Tibial nerve (tissue), 4 donors: ENCODE results near the gene CYTH3. TPM values are rescaled to one million over a fixed set of nuclear protein-coding genes. Genes with fewer than 3 reads are reported as not detected.
A peak's percentile ranks its signal among the peaks of the same experiment; 100 is the strongest.

Source experiments
- DNase-seq, 2 donors: peaks; one replicate each; pipeline ENCODE4 v3.0.0-alpha.2; 2019; ENCODE audit warnings: low spot score in 2 of 2
- H3K27ac ChIP-seq, 4 donors: fragments of 200-600 bp; sonication (generic) in 3 of 4; one replicate each; pipeline ENCODE4 v1.5.1; 2017 to 2019; ENCODE audit warnings: mild to moderate bottlenecking in 1 of 4
- H3K27me3 ChIP-seq, 2 donors: fragments of 200-600 bp; sonication (generic) in 1 of 2; one replicate each; pipeline versions ENCODE4 v1.5.1 to v1.6.0; 2017 to 2019
- H3K36me3 ChIP-seq, 3 donors: fragments of 200-600 bp; sonication (generic); one replicate each; pipeline ENCODE4 v1.5.1; 2018 to 2019
- H3K4me1 ChIP-seq, 4 donors: fragments of 200-600 bp; sonication (generic) in 3 of 4; one replicate each; pipeline ENCODE4 v1.5.1; 2017 to 2019
- H3K4me3 ChIP-seq, 4 donors: fragments of 200-600 bp; sonication (generic) in 3 of 4; one replicate each; pipeline ENCODE4 v1.5.1; 2017 to 2019; ENCODE audit warnings: mild to moderate bottlenecking in 1 of 4, moderate library complexity in 1 of 4
- H3K9me3 ChIP-seq, 4 donors: fragments of 200-600 bp; sonication (generic) in 3 of 4; one replicate each; pipeline ENCODE4 v1.5.1; 2017 to 2019
- CTCF ChIP-seq, 5 experiments: fragments of 200-600 bp in 3 of 5; fragments of 450-650 bp in 2 of 5; sonication (generic) in 3 of 5; IDR thresholded peaks; one replicate each; pipeline ENCODE4 v1.5.1; 2016 to 2019; ENCODE audit warnings: antibody characterized with exemption in 5 of 5, mild to moderate bottlenecking in 3 of 5, moderate library complexity in 2 of 5
- EP300 ChIP-seq, 2 donors: sonication (generic); formaldehyde crosslinking; IDR thresholded peaks; one replicate each; pipeline ENCODE4 v1.6.1; 2017; ENCODE audit warnings: antibody characterized with exemption in 2 of 2, mild to moderate bottlenecking in 1 of 2
- POLR2A ChIP-seq, 2 donors: fragments of 450-650 bp; IDR thresholded peaks; one replicate each; pipeline ENCODE4 v1.6.1; 2017; ENCODE audit warnings: antibody characterized with exemption in 2 of 2, mild to moderate bottlenecking in 2 of 2, moderate library complexity in 2 of 2
- WGBS, 2 donors: methylation state at CpG; one replicate each; pipeline ENCODE4 v1.1.5; 2018; 5-methylcytosine and 5-hydroxymethylcytosine counted together
- total RNA-seq, 4 donors: library from RNA; depleted of rRNA; stranded (reverse); fragments of >200 nt; gene quantifications; one replicate each; pipeline ENCODE4 v1.1.0, GENCODE V29; 2016

The CYTH3 gene
- total RNA-seq, 4 donors from 2014 or later: 49.2 to 61.2 (median 53.2) TPM

- Histone ChIP-seq H3K4me1 (peaks cover 0 to 90% (median 66%) of the 10 kb centered on the region in 4 donors), H3K9me3 (no peaks in the 10 kb centered on the region), H3K27me3 (no peaks in the 10 kb centered on the region), H3K36me3 (no peaks in the 10 kb centered on the region), H3K4me3 (no peak overlapping the region), H3K27ac (peak overlapping the region in 3 of 4 donors; percentile 41 to 91 (median 78))
- TF ChIP-seq POLR2A (IDR thresholded peaks at IDR 0.05): no peak
- TF ChIP-seq EP300 (IDR thresholded peaks at IDR 0.05): peak in 1 of 2 donors; percentile 62
- peak in 1 of 5 experiments; percentile 3 for TF ChIP-seq CTCF (IDR thresholded peaks at IDR 0.05)
- DNase-seq: no peak
- WGBS, 2 donors: 31% methylated on average over 5 of the region's 5 CpGs
Observed at GRCh38 chr7:6258440-6259182, 13.8 kb downstream of the CYTH3 start.

GRCh38 chr7:6257675-6258074 lies 14.7 kb downstream of the CYTH3 start:
- peaks cover 0 to 93% (median 70%) of the 10 kb centered on the region in 4 donors for H3K4me1 ChIP-seq
- H3K27me3 ChIP-seq: no peaks in the 10 kb centered on the region
- no peaks in the 10 kb centered on the region for H3K9me3 ChIP-seq
- peak overlapping the region in 3 of 4 donors; percentile 41 to 91 (median 78) for H3K27ac ChIP-seq
- H3K36me3 ChIP-seq: no peaks in the 10 kb centered on the region
- WGBS, 2 donors: 74 to 81% methylated on average over 4 of the region's 4 CpGs
- no peak for TF ChIP-seq CTCF (IDR thresholded peaks at IDR 0.05)
- no peak for TF ChIP-seq POLR2A (IDR thresholded peaks at IDR 0.05)
- TF ChIP-seq EP300 (IDR thresholded peaks at IDR 0.05): no peak
- H3K4me3 ChIP-seq: no peak overlapping the region
- DNase-seq: no peak

GRCh38 chr7:6256677-6257535 lies 15.5 kb downstream of the CYTH3 start:
- TF ChIP-seq EP300 (IDR thresholded peaks at IDR 0.05) (peak in 1 of 2 donors; percentile 55), POLR2A (IDR thresholded peaks at IDR 0.05) (no peak)
- 16% methylated on average over 9 of the region's 9 CpGs for WGBS, 2 donors
- no peaks in the 10 kb centered on the region for H3K36me3 ChIP-seq
- peak; percentile 34 to 40 for DNase-seq
- H3K4me1 ChIP-seq: peaks cover 0 to 96% (median 71%) of the 10 kb centered on the region in 4 donors
- H3K27me3 ChIP-seq: no peaks in the 10 kb centered on the region
- peak overlapping the region; percentile 21 to 91 (median 62) for H3K27ac ChIP-seq
- H3K4me3 ChIP-seq: no peak overlapping the region
- H3K9me3 ChIP-seq: no peaks in the 10 kb centered on the region

GRCh38 chr7:6256109-6256483 lies 16.3 kb downstream of the CYTH3 start:
- H3K27ac ChIP-seq: peak overlapping the region in 3 of 4 donors; percentile 46 to 91 (median 78)
- no peak for TF ChIP-seq EP300 (IDR thresholded peaks at IDR 0.05)
- peak in 2 of 5 experiments; percentile 19 to 30 for TF ChIP-seq CTCF (IDR thresholded peaks at IDR 0.05)
- TF ChIP-seq POLR2A (IDR thresholded peaks at IDR 0.05): no peak
- H3K27me3 ChIP-seq: no peaks in the 10 kb centered on the region
- no peak overlapping the region for H3K4me3 ChIP-seq
- no peak for DNase-seq
- no peaks in the 10 kb centered on the region for H3K36me3 ChIP-seq
- H3K9me3 ChIP-seq: no peaks in the 10 kb centered on the region
- WGBS, 2 donors: 59 to 62% methylated on average over 5 of the region's 5 CpGs
- peaks cover 0 to 96% (median 68%) of the 10 kb centered on the region in 4 donors for H3K4me1 ChIP-seq

- H3K4me3 ChIP-seq: no peak overlapping the region
- H3K4me1 ChIP-seq: peaks cover 0 to 96% (median 58%) of the 10 kb centered on the region in 4 donors
- H3K27me3 ChIP-seq: no peaks in the 10 kb centered on the region
- peak overlapping the region in 3 of 4 donors; percentile 12 to 91 (median 63) for H3K27ac ChIP-seq
- no peak for TF ChIP-seq CTCF (IDR thresholded peaks at IDR 0.05)
- TF ChIP-seq POLR2A (IDR thresholded peaks at IDR 0.05): no peak
- no peak for TF ChIP-seq EP300 (IDR thresholded peaks at IDR 0.05)
- WGBS, 2 donors: 51% methylated on average over 4 of the region's 4 CpGs
- H3K36me3 ChIP-seq: no peaks in the 10 kb centered on the region
- H3K9me3 ChIP-seq: no peaks in the 10 kb centered on the region
- DNase-seq: no peak
Observed at GRCh38 chr7:6254866-6255265, 17.6 kb downstream of the CYTH3 start.
